ENCODE data around the gene ENOSF1.

- TF ChIP-seq REST (IDR thresholded peaks at IDR 0.05) (no peak), CTCF (IDR thresholded peaks at IDR 0.05) (no peak), POLR2A (IDR thresholded peaks at IDR 0.05; ENCODE audit: low read length) (no peak), ZFP36 (IDR thresholded peaks at IDR 0.05; ENCODE audit: borderline replicate concordance, partially characterized antibody) (no peak), PBX3 (IDR thresholded peaks at IDR 0.05) (no peak), GATA3 (IDR thresholded peaks at IDR 0.05; ENCODE audit: borderline replicate concordance) (no peak), RCOR1 (IDR thresholded peaks at IDR 0.05; ENCODE audit: low read depth, low read length) (no peak)
Observed at GRCh38 chr18:692824-693223, 19.6 kb downstream of the ENOSF1 start.

Data from A549 (cell line).